CD4-positive, alpha-beta T cell treated with Interleukin-15 for 1 hour (primary cell): Measurements from ENCODE around the gene FXYD4.

Experiments
- DNase-seq: peaks from one replicate; pipeline ENCODE4 v3.0.0-alpha.2; 2020

FXYD4 gene

GRCh38 chr10:43347997-43348396 is 23.4 kb upstream of the FXYD4 start:
- no peak for DNase-seq

- DNase-seq, result peak; percentile 85
Measured at GRCh38 chr10:43348511-43349312, 22.7 kb upstream of the FXYD4 start.

- no peak for DNase-seq
Measured at GRCh38 chr10:43350156-43350555, 21.3 kb upstream of the FXYD4 start.

GRCh38 chr10:43350686-43351085 is 20.8 kb upstream of the FXYD4 start:
- DNase-seq, result no peak

- DNase-seq, result no peak
Measured at GRCh38 chr10:43351301-43351700, 20.1 kb upstream of the FXYD4 start.

- no peak for DNase-seq
Measured at GRCh38 chr10:43352951-43353350, 18.5 kb upstream of the FXYD4 start.

- DNase-seq, result no peak
Measured at GRCh38 chr10:43353495-43354329, 17.7 kb upstream of the FXYD4 start.

- DNase-seq, result no peak
Measured at GRCh38 chr10:43354330-43354635, 17.2 kb upstream of the FXYD4 start.

- no peak for DNase-seq
Measured at GRCh38 chr10:43354879-43355380, 16.5 kb upstream of the FXYD4 start.

GRCh38 chr10:43355749-43356371 is 15.6 kb upstream of the FXYD4 start:
- no peak for DNase-seq

GRCh38 chr10:43360086-43360485 is 11.3 kb upstream of the FXYD4 start:
- DNase-seq, result no peak

GRCh38 chr10:43361547-43362190 is 9.8 kb upstream of the FXYD4 start:
- no peak for DNase-seq

- DNase-seq, result peak; percentile 99
Measured at GRCh38 chr10:43362191-43362839, 9.1 kb upstream of the FXYD4 start.

GRCh38 chr10:43365001-43365400 is 6.4 kb upstream of the FXYD4 start:
- no peak for DNase-seq

GRCh38 chr10:43369921-43370320 is 1.5 kb upstream of the FXYD4 start:
- DNase-seq, result no peak

- DNase-seq, result no peak
Measured at GRCh38 chr10:43370671-43371215, 693 bp upstream of the FXYD4 start.

- DNase-seq, result no peak
Measured at GRCh38 chr10:43372765-43373361, 1.4 kb downstream of the FXYD4 start.

GRCh38 chr10:43373461-43373860 is 2.0 kb downstream of the FXYD4 start:
- no peak for DNase-seq

- no peak for DNase-seq
Measured at GRCh38 chr10:43374194-43374593, 2.8 kb downstream of the FXYD4 start.

- no peak for DNase-seq
Measured at GRCh38 chr10:43375401-43376020, 4.1 kb downstream of the FXYD4 start.

- no peak for DNase-seq
Measured at GRCh38 chr10:43376046-43376635, 4.7 kb downstream of the FXYD4 start.
